IPS-11a (cell line): ENCODE data around the gene MDC1.

Source experiments
- H3K4me3 ChIP-seq: one replicate; pipeline ENCODE4 v1.5.1; 2013; ENCODE audit warnings: low read depth, low read length, control low read depth

Gene MDC1

GRCh38 chr6:30747902-30748769 is 31.1 kb upstream of the MDC1 start:
- H3K4me3 ChIP-seq: no peak overlapping the region

- no peak overlapping the region for H3K4me3 ChIP-seq
Measured at GRCh38 chr6:30747300-30747687, 30.2 kb upstream of the MDC1 start.

DNA sequence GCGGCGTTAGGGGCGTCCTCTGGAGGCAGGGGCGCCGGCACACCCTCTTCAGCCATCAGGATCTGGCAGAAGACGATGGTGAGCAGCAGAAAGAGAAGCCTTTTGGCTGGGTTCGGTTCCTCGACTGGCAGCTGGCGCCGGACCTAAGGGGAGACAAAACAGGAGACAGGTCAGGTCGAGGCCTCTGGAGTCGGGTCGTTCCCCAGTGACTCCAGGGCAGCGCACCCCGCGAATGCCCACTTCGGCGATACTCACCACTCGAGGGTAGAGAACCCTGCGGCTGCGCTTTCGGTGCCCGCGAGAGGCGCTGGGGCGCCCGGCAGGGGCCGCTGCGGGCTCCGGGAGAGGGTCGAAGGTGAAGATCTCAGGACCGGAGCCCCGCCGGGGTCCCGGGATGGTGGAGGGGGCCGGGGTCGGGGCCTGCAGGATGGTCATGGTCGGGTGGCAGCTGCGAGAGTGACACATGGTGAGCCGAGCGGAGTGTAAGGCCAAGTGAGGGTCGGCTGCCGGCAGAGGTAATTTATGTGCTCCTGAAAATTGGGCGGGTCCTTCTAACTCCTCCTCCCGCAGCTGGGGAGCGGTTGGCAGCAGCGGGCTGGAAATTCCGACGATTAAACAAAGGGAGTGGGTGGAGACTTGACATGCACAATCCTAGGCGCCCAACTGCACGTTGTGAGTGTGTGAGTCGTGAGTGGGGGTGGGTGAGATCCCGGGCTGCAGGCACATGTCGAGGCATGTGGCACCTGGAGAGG is 27.1 kb upstream of the MDC1 start, which contains the start of gene IER3:
IER3 (minus strand) TSS at position 494 of the 752 bp plus-strand sequence; CDS start at position 465, 29 bp downstream.
- H3K4me3 ChIP-seq: peak within 1 kb of the TSS; percentile 86

GRCh38 chr6:30743099-30744053 is 26.3 kb upstream of the MDC1 start:
- peak overlapping the region; percentile 86 for H3K4me3 ChIP-seq

DNA sequence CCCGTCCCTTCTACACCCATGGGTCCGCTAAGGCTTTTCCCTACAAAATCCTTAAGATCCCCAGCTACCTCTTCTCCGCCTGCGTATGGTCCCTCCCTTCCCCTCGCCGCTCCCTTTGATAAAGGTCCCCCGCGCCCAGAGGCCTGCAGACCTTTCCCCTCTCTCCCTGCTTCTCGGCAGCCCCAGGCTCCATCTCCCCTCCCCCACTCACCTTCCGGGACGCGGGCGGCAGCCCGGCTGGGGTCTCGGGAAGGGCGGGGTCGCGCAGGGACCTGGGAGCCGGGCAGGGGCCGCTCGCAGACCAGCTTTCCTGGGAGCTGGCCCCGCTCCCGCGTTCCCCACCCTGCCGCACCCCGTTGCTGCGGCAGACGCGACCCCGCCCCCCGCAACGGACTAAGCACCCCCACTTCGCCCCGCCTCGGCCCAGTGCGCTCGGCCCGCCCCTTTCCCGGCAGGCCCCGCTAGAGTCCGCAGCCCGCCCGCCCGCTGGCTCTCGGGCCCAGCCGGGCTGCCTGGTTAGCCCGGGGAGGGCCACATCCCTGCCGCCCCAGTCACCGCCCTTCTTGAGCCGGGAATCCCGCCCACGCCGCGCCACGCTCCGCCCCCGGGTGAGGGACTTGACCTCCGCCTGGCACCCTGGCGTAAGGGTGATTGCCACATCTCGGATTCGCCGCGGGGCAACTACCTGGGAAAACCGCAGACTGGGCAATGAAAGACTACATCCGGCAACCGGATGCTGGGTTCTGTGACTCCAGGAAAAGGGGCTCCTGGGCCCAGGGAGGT is 25.4 kb upstream of the MDC1 start, which contains the start of gene FLOT1:
FLOT1 (minus strand) TSS at position 372 of the 783 bp plus-strand sequence. CDS start 498 bp downstream, outside the sequence.
- H3K4me3 ChIP-seq: peak within 1 kb of the TSS; percentile 86

DNA sequence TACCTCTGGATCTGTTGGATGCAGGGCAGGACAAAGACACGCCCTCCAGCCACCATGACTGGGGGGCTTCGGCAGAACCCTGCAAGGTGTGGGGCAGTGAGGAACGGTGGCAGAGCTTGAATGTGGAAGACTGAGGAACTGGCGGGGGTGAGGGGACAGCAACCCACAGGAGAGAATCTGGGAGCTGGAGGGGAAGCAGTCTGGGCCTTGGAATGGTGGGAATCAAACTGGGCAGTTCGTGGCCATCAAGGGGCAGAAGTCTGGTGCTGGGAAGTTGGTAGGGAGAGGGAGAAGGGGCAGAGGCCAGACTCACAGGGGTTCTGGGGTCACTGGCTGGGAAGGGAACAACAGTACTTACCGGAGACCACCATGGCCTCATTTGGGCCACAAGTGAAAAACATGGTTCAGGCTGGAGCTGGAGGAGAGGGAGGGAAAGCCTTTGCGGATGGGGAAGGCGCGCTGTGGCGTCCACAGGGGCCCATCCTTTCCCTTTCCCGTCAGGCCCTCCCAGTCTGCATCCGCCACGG is 24.8 kb upstream of the MDC1 start:
- peak overlapping the region; percentile 86 for H3K4me3 ChIP-seq

DNA sequence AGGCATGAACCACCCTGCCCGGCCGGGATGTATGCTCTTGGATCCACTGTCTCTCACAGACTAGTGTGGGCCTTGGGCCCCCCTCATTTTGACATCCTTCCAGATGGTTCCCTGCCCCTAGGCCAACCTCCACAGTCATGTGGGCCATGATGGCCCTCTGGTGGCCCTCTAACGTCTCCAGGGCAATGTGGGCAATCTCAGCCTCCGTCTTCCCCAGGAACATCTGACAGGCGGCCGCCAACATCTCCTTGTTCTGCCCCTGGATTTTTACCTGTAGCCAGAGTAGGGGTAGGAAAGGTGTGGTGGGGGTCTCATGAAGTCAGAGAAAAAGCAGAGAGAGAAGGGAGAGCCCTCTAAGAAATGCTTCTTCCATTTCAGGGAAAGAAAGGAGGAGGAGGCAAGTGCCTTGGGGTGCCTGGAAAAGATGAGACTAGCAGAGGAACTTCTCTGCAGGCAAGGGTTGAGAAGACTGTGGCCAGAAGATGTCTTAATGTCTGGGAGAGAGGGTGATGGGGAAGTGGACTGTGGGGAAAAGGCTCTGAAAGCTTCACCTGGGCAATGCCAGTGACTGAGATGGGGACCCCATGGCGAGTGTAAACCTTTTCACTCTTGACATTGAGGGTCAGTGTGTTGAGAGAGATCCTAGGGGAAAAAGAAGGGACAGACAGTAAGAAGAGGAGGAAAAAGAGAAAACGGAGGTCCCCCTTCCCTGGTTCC is 24.1 kb upstream of the MDC1 start:
- H3K4me3 ChIP-seq: peak overlapping the region; percentile 86

- no peak overlapping the region for H3K4me3 ChIP-seq
Measured at GRCh38 chr6:30740540-30740870, 23.4 kb upstream of the MDC1 start.

DNA sequence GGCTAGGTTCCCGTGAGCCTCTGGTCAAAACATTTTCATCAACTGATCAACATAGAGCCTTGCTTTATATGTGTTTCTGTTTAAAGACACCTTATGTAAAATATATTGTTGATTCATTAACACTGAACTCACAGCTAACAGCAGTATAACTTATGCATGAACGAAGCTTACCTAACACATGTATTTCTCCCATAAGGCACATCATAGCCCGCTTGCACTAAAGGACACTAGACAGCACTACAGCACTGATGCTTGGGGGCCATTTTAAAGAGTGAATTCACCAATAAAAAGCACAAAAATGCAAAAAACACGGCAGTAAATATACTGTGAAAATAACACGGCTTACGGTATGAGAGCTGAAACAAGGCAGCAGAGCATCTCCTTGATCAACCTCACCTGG is 21.5 kb upstream of the MDC1 start:
- H3K4me3 ChIP-seq: no peak overlapping the region

DNA sequence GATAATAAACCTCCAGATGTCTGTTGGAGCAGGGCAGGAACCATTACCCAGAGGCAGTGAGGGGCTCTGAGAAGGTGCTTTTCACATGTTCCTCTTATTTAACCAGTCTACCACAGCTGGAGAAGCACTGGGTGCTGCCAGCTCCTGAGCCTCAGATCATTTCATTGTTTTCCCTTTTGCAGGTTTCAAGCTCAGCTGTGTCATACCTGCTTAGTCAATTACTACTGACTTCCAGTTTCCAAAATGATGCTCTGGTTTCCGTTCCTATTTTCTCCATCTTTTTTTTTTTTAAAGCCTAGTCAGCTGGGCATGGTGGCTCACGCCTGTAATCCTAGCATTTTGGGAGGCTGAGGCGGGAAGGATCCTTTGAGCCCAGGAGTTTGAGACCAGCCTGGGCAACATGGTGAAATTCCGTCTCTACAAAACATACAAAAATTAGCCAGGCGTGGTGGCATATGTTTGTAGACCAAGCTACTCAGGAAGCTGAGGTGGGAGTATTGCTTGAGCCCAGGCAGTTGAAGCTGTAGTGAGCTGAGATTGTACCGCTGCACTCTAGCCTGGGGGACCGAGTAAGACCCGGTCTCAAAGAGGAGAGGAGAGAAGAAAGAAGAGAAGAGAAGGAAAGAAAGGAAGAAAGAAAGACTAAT is 18.7 kb upstream of the MDC1 start:
- no peak overlapping the region for H3K4me3 ChIP-seq

GRCh38 chr6:30732237-30732943 is 15.3 kb upstream of the MDC1 start:
- H3K4me3 ChIP-seq: no peak overlapping the region

DNA sequence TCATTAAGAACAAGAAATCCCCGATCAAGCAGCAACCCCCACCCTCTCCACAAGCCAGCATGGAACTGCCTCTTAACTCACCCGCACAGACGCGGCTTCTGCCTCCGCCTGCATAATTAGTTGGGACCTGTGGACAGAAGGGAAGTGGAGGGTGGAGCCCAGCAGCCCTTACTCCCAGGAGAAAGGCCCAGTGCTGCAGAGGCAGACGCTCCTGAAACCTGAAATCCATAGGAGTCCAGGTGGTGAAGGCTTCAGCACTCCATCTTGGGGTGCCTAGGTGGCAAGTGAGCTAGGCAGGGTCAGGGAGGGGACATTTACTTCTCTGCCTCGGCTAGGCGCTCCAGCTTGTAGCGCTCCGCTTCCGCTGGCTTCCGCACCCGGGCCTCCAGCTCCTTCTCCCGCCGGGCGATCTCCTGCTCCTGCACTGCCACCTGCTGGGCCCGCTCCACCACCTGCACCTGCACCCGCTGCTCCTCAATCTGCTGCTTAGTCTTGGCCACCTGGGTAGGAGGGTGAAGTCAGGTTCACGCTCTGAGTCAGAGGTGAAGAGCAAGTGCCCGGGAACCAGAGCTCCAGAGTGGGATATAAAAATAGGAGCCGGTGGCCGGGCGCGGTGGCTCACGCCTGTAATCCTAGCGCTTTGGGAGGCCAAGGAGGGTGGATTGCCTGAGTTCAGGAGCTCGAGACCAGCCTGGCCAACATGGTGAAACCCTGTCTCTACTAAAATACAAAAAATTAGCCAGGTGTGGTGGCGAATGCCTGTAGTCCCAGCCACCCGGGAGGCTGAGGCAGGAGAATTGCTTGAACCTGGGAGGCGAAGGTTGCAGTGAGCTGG is 13.7 kb upstream of the MDC1 start:
- H3K4me3 ChIP-seq: no peak overlapping the region

DNA sequence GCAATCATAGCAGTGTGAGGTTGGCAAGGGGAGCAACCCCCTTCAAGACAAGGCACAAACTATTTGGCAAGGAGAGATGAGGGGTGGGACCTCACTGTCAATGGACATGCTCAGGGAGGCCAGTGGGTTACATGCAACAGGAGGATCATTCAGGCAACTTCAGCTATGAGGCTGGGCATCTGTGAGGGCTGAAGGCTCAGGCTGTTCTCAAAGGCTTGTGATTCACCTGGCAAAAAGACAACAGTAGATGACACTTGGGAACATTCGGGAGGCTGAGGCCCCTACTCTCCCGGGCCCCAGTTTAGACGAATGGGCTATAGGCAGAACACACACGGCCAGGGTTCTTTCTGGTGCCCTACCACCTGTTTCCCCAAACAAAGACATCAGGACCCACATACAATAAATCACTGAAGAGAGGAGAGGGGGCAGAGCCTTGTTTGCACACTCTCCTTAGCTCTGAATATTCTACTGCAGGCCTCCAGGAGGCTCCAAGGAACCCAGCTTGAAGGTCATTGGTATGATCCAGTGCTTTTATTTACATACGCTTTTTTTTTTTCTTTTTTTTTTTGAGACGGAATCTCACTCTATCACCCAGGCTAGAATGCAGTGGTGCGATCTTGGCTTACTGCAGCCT is 11.0 kb upstream of the MDC1 start:
- no peak overlapping the region for H3K4me3 ChIP-seq

- H3K4me3 ChIP-seq: no peak overlapping the region
Measured at GRCh38 chr6:30726506-30727413, 9.7 kb upstream of the MDC1 start.

DNA sequence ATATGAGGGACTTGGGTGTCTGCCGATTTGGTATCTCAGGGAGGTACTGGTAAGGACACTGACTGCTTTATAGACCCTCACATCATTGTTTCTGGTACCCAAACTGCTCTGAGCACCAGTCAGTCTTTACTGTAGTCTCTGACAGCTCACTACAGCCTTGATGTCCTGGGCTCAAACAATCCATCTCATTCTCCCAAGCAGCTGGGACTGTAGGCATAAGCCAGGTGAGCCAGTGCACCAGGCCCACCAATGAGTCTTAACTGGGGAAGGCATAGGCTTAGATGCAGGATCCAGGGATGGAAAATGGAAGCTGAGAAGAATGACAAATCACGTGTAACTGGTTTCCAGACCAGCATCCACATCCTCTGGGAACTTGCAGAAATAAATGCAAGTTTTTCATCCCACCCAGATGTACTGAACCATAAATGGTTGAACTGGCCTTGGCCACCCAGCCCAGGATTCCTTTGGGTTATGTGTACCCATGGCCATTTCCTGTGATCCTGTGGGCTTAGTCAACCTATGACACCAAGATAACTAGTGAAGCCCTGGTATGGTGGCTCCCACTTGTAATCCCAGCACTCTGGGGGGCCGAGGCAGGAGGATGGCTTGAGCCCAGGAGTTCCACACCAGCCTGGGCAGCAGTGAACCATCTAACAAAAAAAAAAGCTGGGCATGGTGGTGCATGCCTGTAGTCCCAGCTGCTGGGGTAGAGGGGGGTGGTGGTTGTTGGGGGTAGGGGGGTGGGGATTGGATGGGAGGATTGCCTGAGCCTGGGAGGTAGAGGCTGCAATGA is 8.8 kb upstream of the MDC1 start:
- no peak overlapping the region for H3K4me3 ChIP-seq
